Body of pancreas (tissue), 4 donors: Measurements from ENCODE around the gene GP1BB.

ENCODE experiments used
- POLR2A ChIP-seq, 3 donors: fragments of 450-650 bp; IDR thresholded peaks; one replicate each; pipeline ENCODE4 v1.6.1; 2016; ENCODE audit warnings: antibody characterized with exemption in 3 of 3, mild to moderate bottlenecking in 2 of 3
- TF ChIP-seq, protein P1 (sequence below), 7 experiments: fragments of 450-650 bp in 4 of 7; fragments of 200-600 bp in 3 of 7; sonication (generic) in 3 of 7; IDR thresholded peaks; one replicate each; pipeline ENCODE4 v1.5.1; 2016 to 2019; ENCODE audit warnings: antibody characterized with exemption in 7 of 7

DNA sequence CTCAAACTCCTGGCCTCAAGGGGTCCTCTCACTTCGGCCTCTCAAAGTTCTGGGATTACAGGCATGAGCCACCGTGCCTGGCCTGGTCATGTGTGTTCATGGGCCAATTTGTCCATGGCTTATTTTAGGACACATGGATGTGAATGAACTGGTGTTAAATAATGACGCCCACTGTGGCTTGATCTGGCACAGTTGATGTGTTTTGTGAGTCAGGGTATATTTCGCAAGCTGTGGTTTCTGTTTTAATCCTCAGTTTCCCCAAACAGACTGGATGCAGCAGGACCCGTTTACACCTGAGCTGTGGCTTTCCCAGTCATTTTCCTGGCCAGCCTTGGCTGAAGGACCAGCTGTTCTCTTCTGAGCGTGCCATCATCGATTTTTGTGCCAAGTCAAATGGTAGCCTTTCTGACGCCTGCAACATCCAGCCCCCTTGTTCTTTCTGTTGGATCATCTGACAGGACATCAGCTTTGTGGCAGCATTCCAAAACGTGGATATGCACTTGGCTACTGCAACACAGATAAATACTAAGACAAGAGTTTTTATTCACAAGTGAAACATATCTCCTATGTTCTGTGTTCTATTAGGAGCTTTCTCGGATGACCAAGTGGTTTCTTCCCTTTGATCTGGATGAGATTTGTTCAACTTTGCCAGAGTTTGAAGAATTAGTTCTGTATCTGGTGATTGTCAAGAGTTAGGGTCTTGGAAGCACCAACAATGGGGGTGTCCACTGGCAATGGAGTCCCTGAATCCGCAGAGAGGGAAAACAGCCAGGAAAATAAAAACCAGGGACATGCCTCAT is 49.0 kb upstream of the GP1BB start:
- TF ChIP-seq, protein P1, sequence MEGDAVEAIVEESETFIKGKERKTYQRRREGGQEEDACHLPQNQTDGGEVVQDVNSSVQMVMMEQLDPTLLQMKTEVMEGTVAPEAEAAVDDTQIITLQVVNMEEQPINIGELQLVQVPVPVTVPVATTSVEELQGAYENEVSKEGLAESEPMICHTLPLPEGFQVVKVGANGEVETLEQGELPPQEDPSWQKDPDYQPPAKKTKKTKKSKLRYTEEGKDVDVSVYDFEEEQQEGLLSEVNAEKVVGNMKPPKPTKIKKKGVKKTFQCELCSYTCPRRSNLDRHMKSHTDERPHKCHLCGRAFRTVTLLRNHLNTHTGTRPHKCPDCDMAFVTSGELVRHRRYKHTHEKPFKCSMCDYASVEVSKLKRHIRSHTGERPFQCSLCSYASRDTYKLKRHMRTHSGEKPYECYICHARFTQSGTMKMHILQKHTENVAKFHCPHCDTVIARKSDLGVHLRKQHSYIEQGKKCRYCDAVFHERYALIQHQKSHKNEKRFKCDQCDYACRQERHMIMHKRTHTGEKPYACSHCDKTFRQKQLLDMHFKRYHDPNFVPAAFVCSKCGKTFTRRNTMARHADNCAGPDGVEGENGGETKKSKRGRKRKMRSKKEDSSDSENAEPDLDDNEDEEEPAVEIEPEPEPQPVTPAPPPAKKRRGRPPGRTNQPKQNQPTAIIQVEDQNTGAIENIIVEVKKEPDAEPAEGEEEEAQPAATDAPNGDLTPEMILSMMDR (IDR thresholded peaks at IDR 0.05) = no peak
- TF ChIP-seq POLR2A (IDR thresholded peaks at IDR 0.05) = no peak
